IMR-90 (cell line): ENCODE measurements around the gene NPAS2. TPM values are rescaled to one million over a fixed set of nuclear protein-coding genes. Genes with fewer than 3 reads are reported as not detected.

ENCODE experiments used
- ATAC-seq: fragments of 200-7000 bp; cut with Tn5 transposase; 2 replicates; pipeline ENCODE4 v1.9.1; 2020; ENCODE audit warnings: low read depth, mild to moderate bottlenecking, moderate library complexity
- BruUV-seq: library from RNA; stranded (reverse); fragments of 400-500 nt; replicated peaks from 2 replicates; lab custom pipeline; 2021; lab: Mats Ljungman, UMichigan
- CTCF ChIA-PET: fragments of 300-600 bp; formaldehyde crosslinking; extraction: SDS; loops from one replicate; lab custom pipeline; 2021; ENCODE audit warnings: antibody characterized with exemption; lab: Yijun Ruan, JAX
- POLR2A ChIA-PET: fragments of 300-600 bp; sonication (Branson Sonifier 250); formaldehyde crosslinking; loops from one replicate; lab custom pipeline; 2022; ENCODE audit warnings: antibody characterized with exemption; ENCODE audit not compliant: unreplicated experiment; lab: Charles Lee
- DNase-seq: peaks from one replicate; pipeline ENCODE4 v3.0.0; 2013
- H2AFZ ChIP-seq: replicated peaks from 2 replicates; pipeline ENCODE3; 2013; ENCODE audit warnings: low read length, mild to moderate bottlenecking; ENCODE audit not compliant: poor library complexity
- H2AK5ac ChIP-seq: 2 replicates; pipeline ENCODE4 v1.6.1; 2013; ENCODE audit warnings: low read depth, low read length, inconsistent platforms
- H2AK9ac ChIP-seq: replicated peaks from 2 replicates; pipeline ENCODE3; 2013; ENCODE audit warnings: mild to moderate bottlenecking, low read depth, low read length, moderate library complexity; ENCODE audit not compliant: poor library complexity
- H2BK120ac ChIP-seq: 2 replicates; pipeline ENCODE4 v1.6.1; 2013; ENCODE audit warnings: low read depth, low read length, inconsistent platforms
- H2BK15ac ChIP-seq: 3 replicates; pipeline ENCODE4 v1.6.1; 2013; ENCODE audit warnings: low read depth, low read length, inconsistent platforms
- H2BK20ac ChIP-seq: 2 replicates; pipeline ENCODE4 v1.6.1; 2013; ENCODE audit warnings: low read depth, mild to moderate bottlenecking, inconsistent platforms, low read length, moderate library complexity
- H2BK5ac ChIP-seq: 2 replicates; pipeline ENCODE4 v1.6.1; 2013; ENCODE audit warnings: mild to moderate bottlenecking, low read depth, low read length, inconsistent platforms; ENCODE audit not compliant: poor library complexity, severe bottlenecking
- H3K14ac ChIP-seq: replicated peaks from 2 replicates; pipeline ENCODE4 v1.6.1; 2013; ENCODE audit warnings: low read depth, low read length, inconsistent platforms
- H3K18ac ChIP-seq: 2 replicates; pipeline ENCODE4 v1.6.1; 2013; ENCODE audit warnings: low read depth, low read length, control low read depth
- H3K23ac ChIP-seq: 2 replicates; pipeline ENCODE4 v1.6.1; 2013; ENCODE audit warnings: low read depth, low read length, inconsistent platforms
- H3K27ac ChIP-seq: 2 replicates; pipeline ENCODE4 v1.5.1; 2013; ENCODE audit warnings: mild to moderate bottlenecking, control low read depth, low read length; ENCODE audit not compliant: insufficient read depth
- H3K27me3 ChIP-seq: 2 replicates; pipeline ENCODE4 v1.6.1; 2013; ENCODE audit warnings: low read length; ENCODE audit not compliant: control insufficient read depth, insufficient read depth
- H3K36me3 ChIP-seq: 2 replicates; pipeline ENCODE4 v1.6.1; 2013; ENCODE audit warnings: low read length, mixed read lengths; ENCODE audit not compliant: control insufficient read depth, insufficient read depth
- H3K4ac ChIP-seq: 2 replicates; pipeline ENCODE4 v1.6.1; 2013; ENCODE audit warnings: low read depth, low read length, inconsistent platforms
- H3K4me1 ChIP-seq: 2 replicates; pipeline ENCODE4 v1.6.1; 2013; ENCODE audit warnings: low read length, mixed read lengths; ENCODE audit not compliant: control insufficient read depth, insufficient read depth
- H3K4me2 ChIP-seq: 2 replicates; pipeline ENCODE4 v1.6.1; 2013; ENCODE audit warnings: low read depth, mild to moderate bottlenecking, control low read depth, low read length, moderate library complexity
- H3K4me3 ChIP-seq: 2 replicates; pipeline ENCODE4 v1.5.1; 2013; ENCODE audit warnings: low read depth, mild to moderate bottlenecking, control low read depth, low read length, moderate library complexity; ENCODE audit not compliant: insufficient read depth
- H3K56ac ChIP-seq: 2 replicates; pipeline ENCODE4 v1.6.1; 2013; ENCODE audit warnings: low read length, inconsistent platforms; ENCODE audit not compliant: insufficient read depth; ENCODE audit errors: extremely low read depth
- H3K79me1 ChIP-seq, 2 experiments: 2 replicates each; pipeline ENCODE4 v1.6.1; 2013; ENCODE audit warnings: low read length in 2 of 2, inconsistent platforms in 1 of 2, low read depth in 1 of 2
- H3K9ac ChIP-seq: 2 replicates; pipeline ENCODE4 v1.6.1; 2013; ENCODE audit warnings: low read depth, low read length, control low read depth
- H3K9me1 ChIP-seq: 2 replicates; pipeline ENCODE4 v1.6.1; 2013; ENCODE audit warnings: low read length, inconsistent platforms; ENCODE audit not compliant: insufficient read depth
- H3K9me3 ChIP-seq: 2 replicates; pipeline ENCODE4 v1.6.1; 2013; ENCODE audit warnings: low read length; ENCODE audit not compliant: control insufficient read depth, insufficient read depth
- H4K20me1 ChIP-seq: 2 replicates; pipeline ENCODE4 v1.6.1; 2013; ENCODE audit warnings: low read length, inconsistent platforms; ENCODE audit not compliant: insufficient read depth
- H4K5ac ChIP-seq: 2 replicates; pipeline ENCODE4 v1.6.1; 2013; ENCODE audit warnings: mild to moderate bottlenecking, low read depth, low read length, control low read depth
- H4K8ac ChIP-seq, 2 experiments: 2 replicates each; pipeline ENCODE4 v1.6.1; 2013; ENCODE audit warnings: low read depth in 2 of 2, low read length in 2 of 2, control low read depth in 1 of 2, inconsistent platforms in 1 of 2
- H4K91ac ChIP-seq: 2 replicates; pipeline ENCODE4 v1.6.1; 2013; ENCODE audit warnings: low read depth, low read length, inconsistent platforms; ENCODE audit not compliant: insufficient read depth
- CEBPB ChIP-seq: IDR thresholded peaks from 2 replicates; pipeline ENCODE4 v1.6.1; 2012; ENCODE audit warnings: low read depth, low read length, improper control_type of control experiment
- CHD1 ChIP-seq: IDR thresholded peaks from 2 replicates; pipeline ENCODE4 v1.6.1; 2012; ENCODE audit warnings: low read depth, low read length, improper control_type of control experiment
- FOS ChIP-seq: fragments of 150-350 bp; IDR thresholded peaks from 2 replicates; pipeline ENCODE4 v1.6.1; 2016; ENCODE audit warnings: low read depth, low read length
- MAFK ChIP-seq: IDR thresholded peaks from 2 replicates; pipeline ENCODE4 v1.6.1; 2012; ENCODE audit warnings: low read depth, low read length, improper control_type of control experiment
- MAZ ChIP-seq: IDR thresholded peaks from 2 replicates; pipeline ENCODE4 v1.6.1; 2012; ENCODE audit warnings: low read depth, mild to moderate bottlenecking, low read length, improper control_type of control experiment, moderate library complexity, borderline replicate concordance
- MXI1 ChIP-seq: IDR thresholded peaks from 2 replicates; pipeline ENCODE4 v1.6.1; 2012; ENCODE audit warnings: low read depth, mild to moderate bottlenecking, low read length, moderate library complexity, borderline replicate concordance
- NFE2L2 ChIP-seq: fragments of 150-350 bp; IDR thresholded peaks from 2 replicates; pipeline ENCODE4 v1.6.1; 2016; ENCODE audit warnings: low read depth, mild to moderate bottlenecking, low read length
- RAD21 ChIP-seq: IDR thresholded peaks from 2 replicates; pipeline ENCODE4 v1.6.1; 2012; ENCODE audit warnings: low read length, improper control_type of control experiment
- RCOR1 ChIP-seq: IDR thresholded peaks from 2 replicates; pipeline ENCODE4 v1.6.1; 2012; ENCODE audit warnings: mild to moderate bottlenecking, low read length, improper control_type of control experiment; ENCODE audit not compliant: insufficient replicate concordance
- RFX5 ChIP-seq: IDR thresholded peaks from 2 replicates; pipeline ENCODE4 v1.8.0; 2012; ENCODE audit warnings: low read depth, mild to moderate bottlenecking, low read length, moderate library complexity
- WGBS, 2 experiments: methylation state at CpG; one replicate each; pipeline versions ENCODE4 v1.1.5 to v1.1.7; 2013; ENCODE audit warnings: missing lambda C conversion rate in 2 of 2; ENCODE audit not compliant: insufficient read length in 1 of 2; ENCODE audit errors: extremely low coverage in 2 of 2; 5-methylcytosine and 5-hydroxymethylcytosine counted together
- dilution Hi-C: fragments of 300-500 bp; cut with HindIII; formaldehyde crosslinking; loops from one replicate; pipeline ENCODE4 v1.14.3; 2018; ENCODE audit warnings: low sequenced_read_pairs; ENCODE audit not compliant: unreplicated experiment
- in situ Hi-C: fragments of 300-500 bp; cut with MboI; formaldehyde crosslinking; loops from 3 replicates; pipeline ENCODE4 v1.14.3; 2019; ENCODE audit warnings: low sequenced_read_pairs, inconsistent platforms, mixed read lengths
- intact Hi-C: fragments of 100-400 bp; cut with micrococcal nuclease; formaldehyde crosslinking; loops from 2 replicates; pipeline ENCODE4 v1.10.0; 2022
- polyA plus RNA-seq, 3 experiments: library from polyadenylated mRNA; depleted of rRNA; stranded (reverse); fragments of >200 nt; gene quantifications; 2 replicates each; pipeline ENCODE4 v1.2.3, GENCODE V29; 2012; ENCODE audit warnings: low replicate concordance in 1 of 3
- total RNA-seq: library from RNA; depleted of rRNA; stranded (reverse); fragments of >200 nt; gene quantifications from 2 replicates; pipeline ENCODE4 v1.2.3, GENCODE V29; 2012
- TF ChIP-seq, protein P1 (sequence below): fragments of 150-350 bp; IDR thresholded peaks from 2 replicates; pipeline ENCODE4 v1.6.1; 2017; ENCODE audit warnings: mild to moderate bottlenecking, antibody characterized with exemption, low read length, low read depth
- TF ChIP-seq, protein P2 (sequence below): fragments of 150-350 bp; IDR thresholded peaks from 2 replicates; pipeline ENCODE4 v1.6.1; 2016; ENCODE audit warnings: low read depth, mild to moderate bottlenecking, low read length, moderate library complexity, borderline replicate concordance

The NPAS2 gene
- total and polyA plus RNA-seq, 2 of the 4 experiments (the other 2 are of a cell fraction): 5.2 to 14.8 TPM

DNA sequence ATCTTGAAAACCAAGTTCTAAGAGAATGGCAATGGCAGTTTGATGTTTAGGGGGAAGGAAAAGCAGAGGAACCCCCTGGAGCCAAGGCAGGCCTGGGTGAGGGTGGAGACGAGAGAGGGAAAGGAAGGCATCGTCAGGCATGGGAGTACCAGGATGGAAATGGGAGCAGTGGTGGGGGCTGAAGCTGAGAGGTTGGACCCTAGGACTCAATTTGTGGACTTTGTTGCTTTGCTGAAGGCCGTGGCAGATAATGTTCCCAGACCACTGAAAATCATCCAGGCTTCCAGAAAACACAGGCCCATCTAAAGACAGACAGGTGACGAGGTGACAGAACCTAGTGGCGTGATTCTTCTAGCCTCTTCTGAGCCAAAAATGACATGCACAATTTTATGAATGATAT is 4.9 kb downstream of the NPAS2 start (continued):
- TF ChIP-seq, protein P1, sequence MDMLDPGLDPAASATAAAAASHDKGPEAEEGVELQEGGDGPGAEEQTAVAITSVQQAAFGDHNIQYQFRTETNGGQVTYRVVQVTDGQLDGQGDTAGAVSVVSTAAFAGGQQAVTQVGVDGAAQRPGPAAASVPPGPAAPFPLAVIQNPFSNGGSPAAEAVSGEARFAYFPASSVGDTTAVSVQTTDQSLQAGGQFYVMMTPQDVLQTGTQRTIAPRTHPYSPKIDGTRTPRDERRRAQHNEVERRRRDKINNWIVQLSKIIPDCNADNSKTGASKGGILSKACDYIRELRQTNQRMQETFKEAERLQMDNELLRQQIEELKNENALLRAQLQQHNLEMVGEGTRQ: no peak

DNA sequence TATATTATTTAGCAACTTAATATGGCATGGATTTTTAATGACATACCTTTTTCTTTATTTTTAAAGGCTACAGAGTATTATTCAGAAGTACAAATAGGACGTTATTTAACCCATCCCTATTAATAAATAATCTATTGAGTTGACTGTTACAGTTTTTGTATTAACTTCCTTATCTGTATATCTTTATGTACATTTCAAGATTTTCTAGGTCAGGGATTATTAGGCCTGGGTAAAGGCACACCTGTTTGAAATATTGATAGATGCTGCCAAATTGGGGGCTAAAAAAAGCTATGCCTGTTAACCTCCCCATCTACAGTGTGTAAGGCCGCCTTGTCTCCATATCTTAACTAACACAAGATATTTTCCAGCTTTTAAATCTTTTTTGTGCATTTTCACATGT is 6.6 kb downstream of the NPAS2 start:
- Histone ChIP-seq H3K56ac (no peak overlapping the region), H4K5ac (no peak overlapping the region), H3K27ac (no peak overlapping the region), H2BK120ac (no peak overlapping the region), H2BK5ac (no peak overlapping the region), H3K9me1 (peaks cover 6% of the 10 kb centered on the region; the same call in 1 of the 2 replicates), H3K23ac (no peak overlapping the region), H3K36me3 (no peaks in the 10 kb centered on the region), H4K91ac (no peak overlapping the region), H3K14ac (no peak overlapping the region), H2AK9ac (no peak overlapping the region), H2BK20ac (no peak overlapping the region), H3K79me1 (peaks cover 28 to 57% of the 10 kb centered on the region in 2 experiments), H3K4me1 (no peaks in the 10 kb centered on the region), H3K9me3 (no peaks in the 10 kb centered on the region), H3K9ac (no peak overlapping the region), H4K8ac (no peak overlapping the region), H2AK5ac (no peak overlapping the region), H3K4me2 (no peak overlapping the region), H2BK15ac (no peak overlapping the region), H3K27me3 (no peaks in the 10 kb centered on the region), H3K4ac (no peak overlapping the region), H2AFZ (no peak overlapping the region), H3K18ac (no peak overlapping the region), H4K20me1 (peaks cover 11% of the 10 kb centered on the region; the same call in 1 of the 2 replicates), H3K4me3 (no peak overlapping the region)
- no peak for DNase-seq
- ATAC-seq: no peak
- dilution Hi-C loops: no loop called here
- in situ Hi-C loops: no loop called here
- ChIA-PET CTCF (no interaction called here), POLR2A (interaction anchor here (1.0 kb wide), 1 partner anchor 18 kb away, joined by 3 read pairs; no protein-coding TSS in a partner anchor)
- no CpG with 5 or more reads among the region's 2 CpGs for WGBS, 2 experiments
- intact Hi-C loops: no loop called here
- BruUV-seq: no TSS peak
- TF ChIP-seq RAD21: no peak
- no peak for TF ChIP-seq RFX5
- no peak for TF ChIP-seq MXI1
- no peak for TF ChIP-seq FOS
- no peak for TF ChIP-seq NFE2L2
- TF ChIP-seq CHD1: no peak
- TF ChIP-seq RCOR1: no peak
- TF ChIP-seq, protein P1: no peak
- TF ChIP-seq MAZ: no peak
- TF ChIP-seq MAFK: no peak
- TF ChIP-seq CEBPB: no peak
- TF ChIP-seq, protein P2, sequence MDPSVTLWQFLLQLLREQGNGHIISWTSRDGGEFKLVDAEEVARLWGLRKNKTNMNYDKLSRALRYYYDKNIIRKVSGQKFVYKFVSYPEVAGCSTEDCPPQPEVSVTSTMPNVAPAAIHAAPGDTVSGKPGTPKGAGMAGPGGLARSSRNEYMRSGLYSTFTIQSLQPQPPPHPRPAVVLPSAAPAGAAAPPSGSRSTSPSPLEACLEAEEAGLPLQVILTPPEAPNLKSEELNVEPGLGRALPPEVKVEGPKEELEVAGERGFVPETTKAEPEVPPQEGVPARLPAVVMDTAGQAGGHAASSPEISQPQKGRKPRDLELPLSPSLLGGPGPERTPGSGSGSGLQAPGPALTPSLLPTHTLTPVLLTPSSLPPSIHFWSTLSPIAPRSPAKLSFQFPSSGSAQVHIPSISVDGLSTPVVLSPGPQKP: no peak
